Neural cell (in vitro differentiated cells): ENCODE measurements around the gene NCF4. TPM values are rescaled to one million over a fixed set of nuclear protein-coding genes. Genes with fewer than 3 reads are reported as not detected.

Source experiments
- H2AFZ ChIP-seq: fragments of 200-600, 300-800 bp; sonication (generic), shearing (Covaris generic); 2 replicates; pipeline ENCODE4 v1.6.0; 2014; ENCODE audit warnings: low read depth, mild to moderate bottlenecking, antibody characterized with exemption, low read length, moderate library complexity
- H3F3A ChIP-seq: fragments of 200-600 bp; shearing (Covaris generic); 2 replicates; pipeline ENCODE4 v1.6.1; 2016; ENCODE audit warnings: mild to moderate bottlenecking, moderate library complexity, mixed read lengths, antibody characterized with exemption, low read length; ENCODE audit not compliant: insufficient read depth, poor library complexity, severe bottlenecking
- H3K27ac ChIP-seq: fragments of 200-600, 300-800 bp; sonication (generic), shearing (Covaris generic); 2 replicates; pipeline ENCODE4 v1.5.1; 2014; ENCODE audit warnings: mild to moderate bottlenecking, low read length, moderate library complexity
- H3K27me3 ChIP-seq: fragments of 300-800, 200-600 bp; sonication (generic), shearing (Covaris generic); 2 replicates; pipeline ENCODE4 v1.6.0; 2014; ENCODE audit warnings: mild to moderate bottlenecking, low read depth, low read length, moderate library complexity; ENCODE audit not compliant: insufficient read depth
- H3K36me3 ChIP-seq: fragments of 300-800, 200-600 bp; sonication (generic), shearing (Covaris generic); 2 replicates; pipeline ENCODE4 v1.5.1; 2014; ENCODE audit warnings: mild to moderate bottlenecking, antibody characterized with exemption, low read length, moderate library complexity; ENCODE audit not compliant: insufficient read depth
- H3K4me2 ChIP-seq: fragments of 300-800, 200-600 bp; sonication (generic), shearing (Covaris generic); 2 replicates; pipeline ENCODE4 v1.6.0; 2014; ENCODE audit warnings: mild to moderate bottlenecking, low read length
- H3K4me3 ChIP-seq: fragments of 300-800, 200-600 bp; sonication (generic), shearing (Covaris generic); 2 replicates; pipeline ENCODE4 v1.5.1; 2014; ENCODE audit warnings: mild to moderate bottlenecking, low read length, moderate library complexity
- H3K79me2 ChIP-seq: fragments of 200-600 bp; shearing (Covaris generic); replicated peaks from 2 replicates; pipeline ENCODE4 v1.6.0; 2014; ENCODE audit warnings: mild to moderate bottlenecking, low read length, moderate library complexity; ENCODE audit not compliant: insufficient read depth
- H3K9ac ChIP-seq: fragments of 300-800, 200-600 bp; sonication (generic), shearing (Covaris generic); 2 replicates; pipeline ENCODE4 v1.6.1; 2016; ENCODE audit warnings: mild to moderate bottlenecking, low read length, mixed read lengths
- H3K9me2 ChIP-seq: fragments of 200-600 bp; shearing (Covaris generic); 2 replicates; pipeline ENCODE4 v1.6.1; 2016; ENCODE audit warnings: mild to moderate bottlenecking, low read length, mixed read lengths; ENCODE audit not compliant: insufficient read depth
- H3K9me3 ChIP-seq: fragments of 200-600, 300-800 bp; sonication (generic), shearing (Covaris generic); 2 replicates; pipeline ENCODE4 v1.6.1; 2016; ENCODE audit warnings: mild to moderate bottlenecking, mixed run types, low read length, moderate library complexity, mixed read lengths
- H4K20me1 ChIP-seq: fragments of 200-600 bp; shearing (Covaris generic); 2 replicates; pipeline ENCODE4 v1.6.1; 2016; ENCODE audit warnings: mild to moderate bottlenecking, mixed run types; ENCODE audit not compliant: insufficient read depth
- CTCF ChIP-seq: fragments of 450-650 bp; IDR thresholded peaks from 2 replicates; pipeline ENCODE4 v1.5.1; 2014; ENCODE audit warnings: antibody characterized with exemption, mild to moderate bottlenecking, moderate library complexity; ENCODE audit not compliant: poor library complexity, severe bottlenecking
- EP300 ChIP-seq: fragments of 450-650 bp; conservative IDR thresholded peaks from 2 replicates; pipeline ENCODE4 v1.6.1; 2014; ENCODE audit warnings: antibody characterized with exemption, mild to moderate bottlenecking, moderate library complexity; ENCODE audit not compliant: poor library complexity, severe bottlenecking
- EZH2 ChIP-seq: fragments of 200-600, 300-800 bp; shearing (Covaris generic), sonication (generic); IDR thresholded peaks from 2 replicates; pipeline ENCODE4 v1.6.1; 2014; ENCODE audit warnings: antibody characterized with exemption, low read length, borderline replicate concordance, mild to moderate bottlenecking; ENCODE audit not compliant: insufficient read depth, poor library complexity, severe bottlenecking
- MXI1 ChIP-seq: fragments of 450-650 bp; conservative IDR thresholded peaks from 2 replicates; pipeline ENCODE4 v1.6.1; 2014; ENCODE audit warnings: antibody characterized with exemption, mild to moderate bottlenecking; ENCODE audit not compliant: poor library complexity, severe bottlenecking
- POLR2AphosphoS5 ChIP-seq: IDR thresholded peaks from 2 replicates; pipeline ENCODE4 v1.6.1; 2012
- RAD21 ChIP-seq: fragments of 450-650 bp; conservative IDR thresholded peaks from 2 replicates; pipeline ENCODE4 v1.6.1; 2014; ENCODE audit warnings: antibody characterized with exemption, mild to moderate bottlenecking, moderate library complexity
- REST ChIP-seq: IDR thresholded peaks from 2 replicates; pipeline ENCODE4 v1.6.1; 2012; ENCODE audit warnings: borderline replicate concordance
- SMC3 ChIP-seq: fragments of 450-650 bp; conservative IDR thresholded peaks from 2 replicates; pipeline ENCODE4 v1.6.1; 2014; ENCODE audit warnings: antibody characterized with exemption, mild to moderate bottlenecking, moderate library complexity; ENCODE audit not compliant: poor library complexity
- TAF1 ChIP-seq: IDR thresholded peaks from 2 replicates; pipeline ENCODE4 v1.6.1; 2012; ENCODE audit warnings: low read depth
- polyA plus RNA-seq: library from polyadenylated mRNA; depleted of rRNA; stranded (reverse); fragments of >200 nt; gene quantifications from 2 replicates; pipeline ENCODE4 v1.2.3, GENCODE V29; 2014

NCF4 gene
- polyA plus RNA-seq, 1 donor from 2014 or later: not detected

- no peaks in the 10 kb centered on the region for H3K9me3 ChIP-seq
- no peaks in the 10 kb centered on the region for H3F3A ChIP-seq
- H3K4me2 ChIP-seq: no peak overlapping the region
- H3K9me2 ChIP-seq: no peaks in the 10 kb centered on the region
- no peak overlapping the region for H2AFZ ChIP-seq
- no peaks in the 10 kb centered on the region for H3K36me3 ChIP-seq
- H3K27me3 ChIP-seq: peaks cover 43% of the 10 kb centered on the region
- no peaks in the 10 kb centered on the region for H3K79me2 ChIP-seq
- no peak overlapping the region for H3K4me3 ChIP-seq
- no peak overlapping the region for H3K9ac ChIP-seq
- TF ChIP-seq EZH2 (no peak), SMC3 (no peak), EP300 (no peak), POLR2AphosphoS5 (no peak), RAD21 (no peak), MXI1 (no peak), TAF1 (no peak), CTCF (no peak), REST (no peak)
- no peak overlapping the region for H3K27ac ChIP-seq
- no peaks in the 10 kb centered on the region for H4K20me1 ChIP-seq
Measured at GRCh38 chr22:36814801-36815200, 46.0 kb upstream of the NCF4 start.

- H3K79me2 ChIP-seq: no peaks in the 10 kb centered on the region
- H2AFZ ChIP-seq: no peak overlapping the region
- H3K9me2 ChIP-seq: no peaks in the 10 kb centered on the region
- H3K27me3 ChIP-seq: peaks cover 43% of the 10 kb centered on the region
- H3F3A ChIP-seq: no peaks in the 10 kb centered on the region
- no peak overlapping the region for H3K9ac ChIP-seq
- H3K4me2 ChIP-seq: no peak overlapping the region
- no peaks in the 10 kb centered on the region for H4K20me1 ChIP-seq
- H3K36me3 ChIP-seq: no peaks in the 10 kb centered on the region
- no peaks in the 10 kb centered on the region for H3K9me3 ChIP-seq
- TF ChIP-seq TAF1: no peak
- no peak overlapping the region for H3K27ac ChIP-seq
- peak overlapping the region; percentile 65 for H3K4me3 ChIP-seq
Measured at GRCh38 chr22:36815558-36816338, 45.1 kb upstream of the NCF4 start.
